HepG2 (cell line): ENCODE results near the gene ABHD4.

Experiments used
- ETV5 ChIP-seq: IDR thresholded peaks from 2 replicates; pipeline ENCODE4 v1.6.1; 2018; ENCODE audit warnings: missing biosample characterization, missing genetic modification reagents, inconsistent platforms, borderline replicate concordance
- ZFP37 ChIP-seq: sonication (generic); formaldehyde crosslinking; IDR thresholded peaks from 2 replicates; pipeline ENCODE4 v1.4.0; 2020; ENCODE audit warnings: missing genetic modification reagents, borderline replicate concordance
- ZNF687 ChIP-seq: sonication (generic); formaldehyde crosslinking; IDR thresholded peaks from 2 replicates; pipeline ENCODE4 v1.5.1; 2020; ENCODE audit warnings: mild to moderate bottlenecking, missing genetic modification reagents, moderate library complexity

GRCh38 chr14:22622255-22622654 is 24.2 kb downstream of the ABHD4 start:
- TF ChIP-seq ETV5 (no peak), ZNF687 (CRISPR knock-in tag) (no peak), ZFP37 (CRISPR knock-in tag) (no peak)
